ENCODE data around the gene LPP.
A peak's percentile ranks its signal among the peaks of the same experiment; 100 is the strongest.
"Not testable (repeated sequence)": the region's sequence is repeated elsewhere in the genome, so short reads cannot be mapped to it uniquely, and the experiment has no call there.

Gene LPP

GRCh38 chr3:188595890-188596376 lies 442.0 kb downstream of the LPP start:
- peak; percentile 13 for DNase-seq (ENCODE audit: low spot score)

- no peak for DNase-seq (ENCODE audit: low spot score)
These were observed 444.9 kb downstream of the LPP start for GRCh38 chr3:188598894-188599293.

- no peak for DNase-seq (ENCODE audit: low spot score)
These were observed 448.2 kb downstream of the LPP start for GRCh38 chr3:188602111-188602510.

- no peak for DNase-seq (ENCODE audit: low spot score)
These were observed 448.7 kb downstream of the LPP start for GRCh38 chr3:188602620-188603019.

- no peak for DNase-seq (ENCODE audit: low spot score)
These were observed 450.7 kb downstream of the LPP start for GRCh38 chr3:188604651-188605050.

- no peak for DNase-seq (ENCODE audit: low spot score)
These were observed 451.3 kb downstream of the LPP start for GRCh38 chr3:188605231-188605630.

- DNase-seq (ENCODE audit: low spot score): no peak
These were observed 451.9 kb downstream of the LPP start for GRCh38 chr3:188605905-188606304.

- DNase-seq (ENCODE audit: low spot score): no peak
These were observed 453.9 kb downstream of the LPP start for GRCh38 chr3:188607805-188608315.

GRCh38 chr3:188608401-188608800 lies 454.4 kb downstream of the LPP start:
- DNase-seq (ENCODE audit: low spot score): no peak

GRCh38 chr3:188613721-188614120 lies 459.8 kb downstream of the LPP start:
- not testable (repeated sequence) for DNase-seq (ENCODE audit: low spot score)

GRCh38 chr3:188617270-188617669 lies 463.3 kb downstream of the LPP start:
- DNase-seq (ENCODE audit: low spot score): no peak

- DNase-seq (ENCODE audit: low spot score): no peak
These were observed 464.2 kb downstream of the LPP start for GRCh38 chr3:188617988-188618701.

GRCh38 chr3:188620752-188621151 lies 466.8 kb downstream of the LPP start:
- no peak for DNase-seq (ENCODE audit: low spot score)

GRCh38 chr3:188624384-188624783 lies 470.4 kb downstream of the LPP start:
- no peak for DNase-seq (ENCODE audit: low spot score)

- no peak for DNase-seq (ENCODE audit: low spot score)
These were observed 470.9 kb downstream of the LPP start for GRCh38 chr3:188624828-188625227.

- DNase-seq (ENCODE audit: low spot score): no peak
These were observed 473.7 kb downstream of the LPP start for GRCh38 chr3:188627652-188628051.

GRCh38 chr3:188631291-188632010 lies 477.5 kb downstream of the LPP start:
- DNase-seq (ENCODE audit: low spot score): peak; percentile 53

- DNase-seq (ENCODE audit: low spot score): no peak
These were observed 479.2 kb downstream of the LPP start for GRCh38 chr3:188633206-188633605.

GRCh38 chr3:188634285-188634684 lies 480.3 kb downstream of the LPP start:
- DNase-seq (ENCODE audit: low spot score): no peak

GRCh38 chr3:188635258-188636042 lies 481.5 kb downstream of the LPP start:
- DNase-seq (ENCODE audit: low spot score): no peak

- not testable (repeated sequence) for DNase-seq (ENCODE audit: low spot score)
These were observed 482.3 kb downstream of the LPP start for GRCh38 chr3:188636292-188636691.

- DNase-seq (ENCODE audit: low spot score): no peak
These were observed 487.1 kb downstream of the LPP start for GRCh38 chr3:188641076-188641475.

Measured in AG08396 (cell line).